Lung (tissue), 12 donors: ENCODE data around the gene EBF4. TPM values are rescaled to one million over a fixed set of nuclear protein-coding genes. Genes with fewer than 3 reads are reported as not detected.

Experiments
- ATAC-seq: fragments of 200-7000 bp; cut with Tn5 transposase; one replicate; pipeline ENCODE4 v1.9.1; 2020; ENCODE audit warnings: moderate number of reproducible peaks; ENCODE audit not compliant: insufficient read depth, low FRiP score
- DNase-seq, 3 donors: peaks; one replicate each; pipeline ENCODE4 v3.0.0-alpha.2; 2013 to 2017
- H3K27ac ChIP-seq, 2 donors: one replicate each; pipeline ENCODE4 v1.5.1; 2013; ENCODE audit warnings: mild to moderate bottlenecking in 2 of 2, moderate library complexity in 2 of 2, control low read depth in 1 of 2, inconsistent platforms in 1 of 2, low read depth in 1 of 2, low read length in 1 of 2
- H3K27me3 ChIP-seq, 3 donors: one replicate each; pipeline ENCODE4 v1.5.1; 2013; ENCODE audit warnings: low read length in 2 of 3; ENCODE audit not compliant: control insufficient read depth in 3 of 3, insufficient read depth in 3 of 3
- H3K36me3 ChIP-seq, 4 donors: one replicate each; pipeline ENCODE4 v1.5.1; 2013; ENCODE audit warnings: low read length in 4 of 4, mild to moderate bottlenecking in 1 of 4, moderate library complexity in 1 of 4; ENCODE audit not compliant: control insufficient read depth in 4 of 4, insufficient read depth in 4 of 4
- H3K4me1 ChIP-seq, 5 donors: one replicate each; pipeline ENCODE4 v1.5.1; 2013; ENCODE audit warnings: low read length in 5 of 5, mild to moderate bottlenecking in 2 of 5, moderate library complexity in 1 of 5; ENCODE audit not compliant: control insufficient read depth in 5 of 5, insufficient read depth in 5 of 5
- H3K4me3 ChIP-seq: one replicate; pipeline ENCODE4 v1.5.1; 2013; ENCODE audit warnings: mild to moderate bottlenecking, control low read depth, moderate library complexity
- H3K9ac ChIP-seq, 2 donors: one replicate each; pipeline ENCODE4 v1.5.1; 2013; ENCODE audit warnings: low read length in 2 of 2, control low read depth in 1 of 2; ENCODE audit not compliant: insufficient read depth in 1 of 2
- H3K9me3 ChIP-seq, 4 donors: one replicate each; pipeline ENCODE4 v1.5.1; 2013; ENCODE audit warnings: low read length in 3 of 4, mild to moderate bottlenecking in 1 of 4, moderate library complexity in 1 of 4; ENCODE audit not compliant: control insufficient read depth in 4 of 4, insufficient read depth in 3 of 4
- CTCF ChIP-seq: IDR thresholded peaks from 2 replicates; pipeline ENCODE4 v1.5.1; 2012; ENCODE audit warnings: mild to moderate bottlenecking; ENCODE audit errors: control extremely low read depth, extremely low read depth
- WGBS, 2 donors: extraction: QIAGEN DNeasy Blood & Tissue Kit; methylation state at CpG; one replicate each; pipeline ENCODE4 v1.1.7; 2013; 5-methylcytosine and 5-hydroxymethylcytosine counted together
- polyA plus RNA-seq, 2 donors: library from polyadenylated mRNA; stranded (reverse); fragments of 200-250 nt; gene quantifications; one replicate each; pipeline ENCODE4 v1.2.1, GENCODE V29; 2013
- total RNA-seq, 2 donors: library from RNA; depleted of rRNA in 1 of 2; stranded (reverse); fragments of >200 nt in 1 of 2; gene quantifications; one replicate each; pipeline ENCODE4 v1.2.1, GENCODE V29; 2014 to 2021
- donor health status: control.
- donor health status: control.
- donor health status: Bipolar disorder and iron deficiency.
- donor health status: healthy.
- donor health status: DM: yes; HTN: yes; CAD: no.

Gene EBF4
- total and polyA plus RNA-seq, 4 donors, result 5.8 to 15.8 (median 7.4) TPM

DNA sequence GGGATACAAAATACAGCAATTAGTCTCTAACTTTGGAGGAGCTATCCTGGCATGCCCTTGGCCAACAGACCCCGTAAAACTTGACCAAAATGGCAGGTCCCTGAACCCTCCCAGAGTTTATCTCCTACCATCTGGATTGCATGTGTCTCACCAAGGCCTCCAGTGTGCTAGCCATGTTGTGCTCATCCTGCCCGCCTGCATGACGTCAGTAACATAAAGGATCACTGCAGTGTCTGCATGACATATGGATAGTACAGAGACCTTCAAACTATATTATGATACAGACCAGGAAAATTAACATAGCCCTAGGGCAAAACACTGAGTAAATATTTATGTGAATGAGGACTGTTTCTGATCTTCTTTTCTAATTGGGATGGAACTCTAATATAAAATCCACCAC, 82.6 kb downstream of the EBF4 start:
- Histone ChIP-seq H3K27me3 (peaks cover 0 to 2% (median 0%) of the 10 kb centered on the region in 3 donors), H3K4me3 (no peak overlapping the region), H3K4me1 (no peaks in the 10 kb centered on the region), H3K9ac (no peak overlapping the region), H3K36me3 (no peaks in the 10 kb centered on the region), H3K27ac (no peak overlapping the region), H3K9me3 (peaks cover 0 to 3% (median 0%) of the 10 kb centered on the region in 4 donors)
- no peak for ATAC-seq
- 85 to 87% methylated on average over 3 of the region's 3 CpGs for WGBS, 2 donors
- DNase-seq, result no peak
- TF ChIP-seq CTCF, result no peak

- Histone ChIP-seq H3K9me3 (peaks cover 0 to 4% (median 0%) of the 10 kb centered on the region in 4 donors), H3K4me1 (no peaks in the 10 kb centered on the region), H3K36me3 (no peaks in the 10 kb centered on the region), H3K4me3 (no peak overlapping the region), H3K27me3 (peaks cover 0 to 9% (median 0%) of the 10 kb centered on the region in 3 donors), H3K9ac (no peak overlapping the region), H3K27ac (no peak overlapping the region)
- TF ChIP-seq CTCF, result no peak
- WGBS, 2 donors, result 83 to 84% methylated on average over 10 of the region's 10 CpGs
- no peak for ATAC-seq
- DNase-seq, result no peak
Observed at GRCh38 chr20:2778602-2779321, 86.2 kb downstream of the EBF4 start.

DNA sequence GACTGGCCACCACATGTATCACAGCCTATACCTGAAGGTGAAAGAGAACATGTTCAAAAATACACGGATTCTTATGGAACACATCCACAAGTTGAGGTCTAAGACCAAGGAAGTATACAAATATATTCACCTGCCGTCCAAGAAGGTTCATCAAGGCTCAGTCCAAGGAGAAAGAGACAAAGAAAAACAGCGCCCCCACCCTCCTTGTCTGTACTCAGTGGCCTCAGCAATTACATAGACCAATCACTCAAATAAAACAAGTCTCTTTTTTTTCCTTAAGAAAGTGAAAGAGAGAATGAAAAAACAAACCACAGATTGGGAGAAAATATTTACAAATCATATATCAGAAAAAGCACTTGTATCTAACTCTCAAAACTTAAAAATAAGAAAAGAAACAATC, 88.4 kb downstream of the EBF4 start:
- peaks cover 0 to 9% (median 0%) of the 10 kb centered on the region in 3 donors for H3K27me3 ChIP-seq
- H3K36me3 ChIP-seq, result no peaks in the 10 kb centered on the region
- H3K4me3 ChIP-seq, result no peak overlapping the region
- DNase-seq (no peak), ATAC-seq (no peak)
- no peak overlapping the region for H3K27ac ChIP-seq
- H3K9ac ChIP-seq, result no peak overlapping the region
- TF ChIP-seq CTCF, result no peak
- H3K4me1 ChIP-seq, result no peaks in the 10 kb centered on the region
- peaks cover 0 to 3% (median 0%) of the 10 kb centered on the region in 4 donors for H3K9me3 ChIP-seq
- WGBS, 2 donors, result 45 to 47% methylated on average over 3 of the region's 3 CpGs
